ENCODE measurements around the gene CCDC33.

Gene CCDC33

GRCh38 chr15:74258456-74259291, 22.5 kb downstream of the CCDC33 start:
- Mint-ChIP-seq H3K36me3 (no peaks in the 10 kb centered on the region), H3K9me3 (no peaks in the 10 kb centered on the region), H3K27me3 (peaks cover 9% of the 10 kb centered on the region), H3K4me1 (no peaks in the 10 kb centered on the region), H3K4me3 (no peak overlapping the region), H3K27ac (no peak overlapping the region)

GRCh38 chr15:74259292-74259648, 23.1 kb downstream of the CCDC33 start:
- H3K27ac Mint-ChIP-seq: no peak overlapping the region
- peaks cover 10% of the 10 kb centered on the region for H3K27me3 Mint-ChIP-seq
- H3K4me1 Mint-ChIP-seq: no peaks in the 10 kb centered on the region
- H3K36me3 Mint-ChIP-seq: no peaks in the 10 kb centered on the region
- H3K9me3 Mint-ChIP-seq: no peaks in the 10 kb centered on the region
- no peak overlapping the region for H3K4me3 Mint-ChIP-seq

- Mint-ChIP-seq H3K9me3 (no peaks in the 10 kb centered on the region), H3K27ac (no peak overlapping the region), H3K27me3 (peaks cover 12% of the 10 kb centered on the region), H3K36me3 (no peaks in the 10 kb centered on the region), H3K4me3 (no peak overlapping the region), H3K4me1 (no peaks in the 10 kb centered on the region)
Measured at GRCh38 chr15:74259821-74260607, 23.9 kb downstream of the CCDC33 start.

GRCh38 chr15:74261041-74261440, 24.9 kb downstream of the CCDC33 start:
- Mint-ChIP-seq H3K9me3 (no peaks in the 10 kb centered on the region), H3K4me3 (no peak overlapping the region), H3K27ac (no peak overlapping the region), H3K4me1 (no peaks in the 10 kb centered on the region), H3K27me3 (peaks cover 13% of the 10 kb centered on the region), H3K36me3 (no peaks in the 10 kb centered on the region)

GRCh38 chr15:74261685-74262084, 25.6 kb downstream of the CCDC33 start:
- no peaks in the 10 kb centered on the region for H3K9me3 Mint-ChIP-seq
- H3K4me3 Mint-ChIP-seq: no peak overlapping the region
- H3K27ac Mint-ChIP-seq: no peak overlapping the region
- H3K27me3 Mint-ChIP-seq: peaks cover 15% of the 10 kb centered on the region
- H3K36me3 Mint-ChIP-seq: no peaks in the 10 kb centered on the region
- H3K4me1 Mint-ChIP-seq: no peaks in the 10 kb centered on the region

- Mint-ChIP-seq H3K9me3 (no peaks in the 10 kb centered on the region), H3K4me3 (no peak overlapping the region), H3K27me3 (peaks cover 15% of the 10 kb centered on the region), H3K4me1 (no peaks in the 10 kb centered on the region), H3K36me3 (no peaks in the 10 kb centered on the region), H3K27ac (no peak overlapping the region)
Measured at GRCh38 chr15:74262151-74262550, 26.0 kb downstream of the CCDC33 start.

- no peak overlapping the region for H3K4me3 Mint-ChIP-seq
Measured at GRCh38 chr15:74262625-74263024, 26.5 kb downstream of the CCDC33 start.

GRCh38 chr15:74263466-74263865, 27.3 kb downstream of the CCDC33 start:
- peaks cover 20% of the 10 kb centered on the region for H3K27me3 Mint-ChIP-seq
- no peak overlapping the region for H3K4me3 Mint-ChIP-seq
- no peaks in the 10 kb centered on the region for H3K4me1 Mint-ChIP-seq
- H3K9me3 Mint-ChIP-seq: no peaks in the 10 kb centered on the region
- H3K27ac Mint-ChIP-seq: no peak overlapping the region
- H3K36me3 Mint-ChIP-seq: no peaks in the 10 kb centered on the region

More at GRCh38 chr15:74262625-74263024, 26.5 kb downstream of the CCDC33 start:
- H3K4me1 Mint-ChIP-seq: no peaks in the 10 kb centered on the region
- peaks cover 15% of the 10 kb centered on the region for H3K27me3 Mint-ChIP-seq
- H3K36me3 Mint-ChIP-seq: no peaks in the 10 kb centered on the region
- no peaks in the 10 kb centered on the region for H3K9me3 Mint-ChIP-seq
- H3K27ac Mint-ChIP-seq: no peak overlapping the region

GRCh38 chr15:74264081-74264501, 28.0 kb downstream of the CCDC33 start:
- no peaks in the 10 kb centered on the region for H3K36me3 Mint-ChIP-seq
- H3K9me3 Mint-ChIP-seq: no peaks in the 10 kb centered on the region
- H3K4me3 Mint-ChIP-seq: no peak overlapping the region
- H3K27me3 Mint-ChIP-seq: peaks cover 22% of the 10 kb centered on the region
- no peak overlapping the region for H3K27ac Mint-ChIP-seq
- H3K4me1 Mint-ChIP-seq: no peaks in the 10 kb centered on the region

GRCh38 chr15:74265046-74265639, 29.0 kb downstream of the CCDC33 start:
- Mint-ChIP-seq H3K4me1 (no peaks in the 10 kb centered on the region), H3K27me3 (peaks cover 22% of the 10 kb centered on the region), H3K9me3 (no peaks in the 10 kb centered on the region), H3K27ac (no peak overlapping the region), H3K36me3 (no peaks in the 10 kb centered on the region), H3K4me3 (no peak overlapping the region)

- H3K9me3 Mint-ChIP-seq: no peaks in the 10 kb centered on the region
- H3K4me3 Mint-ChIP-seq: no peak overlapping the region
- H3K27ac Mint-ChIP-seq: no peak overlapping the region
- no peaks in the 10 kb centered on the region for H3K36me3 Mint-ChIP-seq
- no peaks in the 10 kb centered on the region for H3K4me1 Mint-ChIP-seq
- peaks cover 27% of the 10 kb centered on the region for H3K27me3 Mint-ChIP-seq
Measured at GRCh38 chr15:74268020-74268419, 31.9 kb downstream of the CCDC33 start.

- Mint-ChIP-seq H3K4me1 (no peaks in the 10 kb centered on the region), H3K4me3 (no peak overlapping the region), H3K27me3 (peaks cover 21% of the 10 kb centered on the region), H3K9me3 (no peaks in the 10 kb centered on the region), H3K27ac (no peak overlapping the region), H3K36me3 (no peaks in the 10 kb centered on the region)
Measured at GRCh38 chr15:74269362-74270035, 33.4 kb downstream of the CCDC33 start.

GRCh38 chr15:74270155-74270554, 34.0 kb downstream of the CCDC33 start:
- H3K4me3 Mint-ChIP-seq: no peak overlapping the region
- no peaks in the 10 kb centered on the region for H3K36me3 Mint-ChIP-seq
- H3K9me3 Mint-ChIP-seq: no peaks in the 10 kb centered on the region
- H3K27ac Mint-ChIP-seq: no peak overlapping the region
- peaks cover 19% of the 10 kb centered on the region for H3K27me3 Mint-ChIP-seq
- no peaks in the 10 kb centered on the region for H3K4me1 Mint-ChIP-seq

GRCh38 chr15:74270854-74271520, 34.9 kb downstream of the CCDC33 start:
- H3K27ac Mint-ChIP-seq: no peak overlapping the region
- no peak overlapping the region for H3K4me3 Mint-ChIP-seq
- H3K9me3 Mint-ChIP-seq: no peaks in the 10 kb centered on the region
- peaks cover 19% of the 10 kb centered on the region for H3K27me3 Mint-ChIP-seq
- no peaks in the 10 kb centered on the region for H3K4me1 Mint-ChIP-seq
- no peaks in the 10 kb centered on the region for H3K36me3 Mint-ChIP-seq

GRCh38 chr15:74272812-74273211, 36.7 kb downstream of the CCDC33 start:
- Mint-ChIP-seq H3K27ac (no peak overlapping the region), H3K4me3 (no peak overlapping the region), H3K9me3 (no peaks in the 10 kb centered on the region), H3K36me3 (no peaks in the 10 kb centered on the region), H3K4me1 (no peaks in the 10 kb centered on the region), H3K27me3 (peaks cover 15% of the 10 kb centered on the region)
